Heart right ventricle (tissue), 16 donors: ENCODE measurements around the gene KIF4A. TPM values are rescaled to one million over a fixed set of nuclear protein-coding genes. Genes with fewer than 3 reads are reported as not detected.

Experiments used
- ATAC-seq, 8 donors: fragments of 200-7000 bp; cut with Tn5 transposase; one replicate each; pipeline ENCODE4 v1.9.1; 2020; ENCODE audit warnings: mild to moderate bottlenecking in 8 of 8, moderate library complexity in 8 of 8, moderate number of reproducible peaks in 1 of 8
- DNase-seq, 2 donors: peaks; one replicate each; pipeline ENCODE4 v3.0.0-alpha.2; 2020
- H3K27ac ChIP-seq, 10 donors: fragments of 200-600 bp; sonication (generic) in 2 of 10; one replicate each; pipeline versions ENCODE4 v1.5.0 to v1.8.0; 2020 to 2022; ENCODE audit warnings: mild to moderate bottlenecking in 3 of 10
- H3K27me3 ChIP-seq, 7 donors: fragments of 200-600 bp; one replicate each; pipeline ENCODE4 v1.8.0; 2021 to 2022; ENCODE audit warnings: mild to moderate bottlenecking in 2 of 7
- H3K36me3 ChIP-seq, 9 donors: fragments of 200-600 bp; sonication (generic) in 1 of 9; one replicate each; pipeline versions ENCODE4 v1.5.0 to v1.8.0; 2020 to 2022; ENCODE audit warnings: mild to moderate bottlenecking in 2 of 9
- H3K4me1 ChIP-seq, 9 donors: fragments of 200-600 bp; sonication (generic) in 1 of 9; one replicate each; pipeline versions ENCODE4 v1.5.0 to v1.8.0; 2020 to 2022; ENCODE audit warnings: mild to moderate bottlenecking in 4 of 9
- H3K4me3 ChIP-seq, 10 donors: fragments of 200-600 bp; sonication (generic) in 2 of 10; one replicate each; pipeline versions ENCODE4 v1.5.0 to v1.8.0; 2020 to 2022; ENCODE audit warnings: mild to moderate bottlenecking in 7 of 10, moderate library complexity in 2 of 10
- H3K9me3 ChIP-seq, 11 donors: fragments of 200-600 bp in 10 of 11; sonication (generic) in 2 of 11; one replicate each; pipeline versions ENCODE4 v1.5.0 to v1.8.0; 2013 to 2022; ENCODE audit warnings: mild to moderate bottlenecking in 2 of 11, control low read depth in 1 of 11, moderate library complexity in 1 of 11
- WGBS, 2 donors: extraction: QIAGEN DNeasy Blood & Tissue Kit; methylation state at CpG; one replicate each; pipeline ENCODE4 v1.1.7; 2013; ENCODE audit warnings: inconsistent platforms in 1 of 2; 5-methylcytosine and 5-hydroxymethylcytosine counted together
- intact Hi-C, 10 donors: fragments of 100-400 bp; cut with DNase I; formaldehyde crosslinking; loops; one replicate each; pipeline versions ENCODE4 v1.11.1 to v1.14.2; 2022
- polyA plus RNA-seq, 2 donors: library from polyadenylated mRNA; stranded (reverse); fragments of 200-250 nt; gene quantifications; one replicate each; pipeline ENCODE4 v1.2.3, GENCODE V29; 2013
- total RNA-seq, 10 donors: library from RNA; stranded (reverse); fragmentation: NEBNext Ultra II Directional in 3 of 10; extraction: Animal tissue kit (Norgen Biotek cat#: 25700) in 3 of 10; gene quantifications; one replicate each; pipeline versions ENCODE4 v1.2.1 to v1.2.4, GENCODE V29; 2021 to 2023
- TF ChIP-seq, protein P1 (sequence below), 9 donors: fragments of 200-600 bp; sonication (generic) in 2 of 9; IDR thresholded peaks; one replicate each; pipeline versions ENCODE4 v1.5.0 to v1.8.0; 2021 to 2022; ENCODE audit warnings: antibody characterized with exemption in 9 of 9, mild to moderate bottlenecking in 5 of 9, moderate library complexity in 1 of 9
- donor health status: Arrhythmogenic right ventricular cardiomyopathy.
- donor health status: ischemic (EF 13 %, LVEDD 7.1; RV severe dilation, severe dysfunction).
- donor health status: healthy with polysubstance abuse.
- donor health status: DM: no; HTN: yes; CAD: no.
- donor health status: DM: no; HTN: no; CAD: no.
- donor health status: ischemic (EF 25% LVEDD 6.9; RV normal size, moderate dysfunction).
- donor health status: ischemic (EF 25% LVEDD 5.7; RV mildly dilated, moderate dysfunction).
- donor health status: healthy.
- donor health status: DM: yes; HTN: yes; CAD: no.
- donor health status: Ischemic cardiomyopathy.
- donor health status: ischemic (EF 35%, LVEDD 5.7; RV mildly dilated, moderate dysfunction).
- donor health status: nonischemic (EF 11% LVEDD 7.7; RV severe dilation, severe dysfunction).
- donor health status: DM: yes; HTN: yes; CAD: no.
- donor health status: PGD.
- donor health status: ischemic (EF 29% LVEDD 5.4; RV normal size, mild dysfunction).
- donor health status: nonischemic (EF 23%, LVEDD 6.1; RV moderate dilation, normal function).

KIF4A gene
- total and polyA plus RNA-seq, 12 donors, result 0.07 to 2.8 (median 0.24) TPM; not detected in 4

DNA sequence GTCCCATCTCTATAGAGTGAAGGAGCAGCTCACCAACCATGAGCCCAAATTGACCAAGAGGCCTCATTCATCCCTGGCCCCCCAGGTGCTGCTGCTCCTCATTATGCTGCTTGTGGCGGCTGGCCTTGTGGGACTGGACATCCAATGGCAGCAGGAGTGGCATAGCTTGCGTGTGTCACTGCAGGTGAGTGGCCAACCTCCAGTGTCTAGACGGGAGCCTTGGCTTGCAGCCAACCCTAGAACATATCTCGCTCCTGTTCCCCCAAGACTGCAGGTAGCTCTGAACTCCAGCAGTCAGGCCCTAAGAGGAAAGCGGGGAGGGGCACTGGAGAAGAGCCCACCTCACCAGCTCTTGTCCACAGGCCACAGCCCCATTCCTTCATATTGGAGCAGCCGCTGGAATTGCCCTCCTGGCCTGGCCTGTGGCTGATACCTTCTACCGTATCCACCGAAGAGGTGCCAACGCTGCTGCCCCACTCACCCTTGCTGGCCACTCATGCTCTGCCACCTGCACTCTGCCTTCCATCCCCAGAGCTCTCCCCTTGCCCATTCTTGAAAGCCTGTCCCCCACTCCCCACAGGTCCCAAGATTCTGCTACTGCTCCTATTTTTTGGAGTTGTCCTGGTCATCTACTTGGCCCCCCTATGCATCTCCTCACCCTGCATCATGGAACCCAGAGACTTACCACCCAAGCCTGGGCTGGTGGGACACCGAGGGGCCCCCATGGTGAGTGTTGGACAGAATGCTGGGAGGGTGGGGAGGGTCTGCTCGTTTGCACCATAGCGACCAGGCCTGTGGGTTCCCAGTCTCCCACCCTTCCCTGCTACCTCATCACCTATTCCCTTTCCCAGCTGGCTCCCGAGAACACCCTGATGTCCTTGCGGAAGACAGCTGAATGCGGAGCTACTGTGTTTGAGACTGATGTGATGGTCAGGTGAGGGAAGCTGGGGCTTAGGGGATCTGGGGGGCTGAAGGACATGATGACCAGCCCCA lies 136.7 kb downstream of the KIF4A start:
- Histone ChIP-seq H3K27me3 (peaks cover 0 to 26% (median 0%) of the 10 kb centered on the region in 7 donors), H3K36me3 (no peaks in the 10 kb centered on the region), H3K9me3 (no peaks in the 10 kb centered on the region), H3K4me3 (no peak overlapping the region), H3K27ac (no peak overlapping the region), H3K4me1 (no peaks in the 10 kb centered on the region)
- ATAC-seq (no peak), DNase-seq (no peak)
- intact Hi-C loops, result loop anchor here in 1 of 10 donors (10.0 kb wide), 1 partner anchor 232 kb away; no protein-coding TSS in a partner anchor
- WGBS, 2 donors, result 87 to 92% methylated on average over 11 to 15 of the region's 15 CpGs
- TF ChIP-seq, protein P1, sequence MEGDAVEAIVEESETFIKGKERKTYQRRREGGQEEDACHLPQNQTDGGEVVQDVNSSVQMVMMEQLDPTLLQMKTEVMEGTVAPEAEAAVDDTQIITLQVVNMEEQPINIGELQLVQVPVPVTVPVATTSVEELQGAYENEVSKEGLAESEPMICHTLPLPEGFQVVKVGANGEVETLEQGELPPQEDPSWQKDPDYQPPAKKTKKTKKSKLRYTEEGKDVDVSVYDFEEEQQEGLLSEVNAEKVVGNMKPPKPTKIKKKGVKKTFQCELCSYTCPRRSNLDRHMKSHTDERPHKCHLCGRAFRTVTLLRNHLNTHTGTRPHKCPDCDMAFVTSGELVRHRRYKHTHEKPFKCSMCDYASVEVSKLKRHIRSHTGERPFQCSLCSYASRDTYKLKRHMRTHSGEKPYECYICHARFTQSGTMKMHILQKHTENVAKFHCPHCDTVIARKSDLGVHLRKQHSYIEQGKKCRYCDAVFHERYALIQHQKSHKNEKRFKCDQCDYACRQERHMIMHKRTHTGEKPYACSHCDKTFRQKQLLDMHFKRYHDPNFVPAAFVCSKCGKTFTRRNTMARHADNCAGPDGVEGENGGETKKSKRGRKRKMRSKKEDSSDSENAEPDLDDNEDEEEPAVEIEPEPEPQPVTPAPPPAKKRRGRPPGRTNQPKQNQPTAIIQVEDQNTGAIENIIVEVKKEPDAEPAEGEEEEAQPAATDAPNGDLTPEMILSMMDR (IDR thresholded peaks at IDR 0.05), result no peak

DNA sequence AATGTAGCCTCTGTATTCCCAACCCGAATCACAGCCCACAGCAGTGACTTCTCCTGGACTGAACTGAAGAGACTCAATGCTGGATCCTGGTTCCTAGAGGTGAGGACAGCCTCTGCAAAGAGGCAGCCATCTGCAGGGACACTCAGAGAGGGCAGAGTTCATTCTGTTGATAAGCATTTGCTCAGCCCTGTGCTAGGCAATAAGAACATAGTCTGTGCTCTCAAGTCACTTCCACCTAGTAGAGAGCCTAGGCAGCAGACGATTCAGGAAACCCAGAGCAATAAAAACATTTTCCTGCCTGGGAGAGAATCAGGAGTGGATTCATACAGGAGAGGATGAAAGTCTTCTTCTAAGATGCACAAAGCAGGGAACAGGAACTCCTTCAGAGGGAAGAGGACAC lies 137.5 kb downstream of the KIF4A start:
- DNase-seq (no peak), ATAC-seq (no peak)
- intact Hi-C loops, result loop anchor here in 1 of 10 donors (10.0 kb wide), 1 partner anchor 233 kb away; no protein-coding TSS in a partner anchor
- TF ChIP-seq, protein P1 (IDR thresholded peaks at IDR 0.05), result no peak
- Histone ChIP-seq H3K4me1 (no peaks in the 10 kb centered on the region), H3K9me3 (no peaks in the 10 kb centered on the region), H3K4me3 (no peak overlapping the region), H3K27ac (no peak overlapping the region), H3K36me3 (no peaks in the 10 kb centered on the region), H3K27me3 (peaks cover 0 to 26% (median 0%) of the 10 kb centered on the region in 7 donors)
- 66 to 74% methylated on average over 2 of the region's 2 CpGs for WGBS, 2 donors

DNA sequence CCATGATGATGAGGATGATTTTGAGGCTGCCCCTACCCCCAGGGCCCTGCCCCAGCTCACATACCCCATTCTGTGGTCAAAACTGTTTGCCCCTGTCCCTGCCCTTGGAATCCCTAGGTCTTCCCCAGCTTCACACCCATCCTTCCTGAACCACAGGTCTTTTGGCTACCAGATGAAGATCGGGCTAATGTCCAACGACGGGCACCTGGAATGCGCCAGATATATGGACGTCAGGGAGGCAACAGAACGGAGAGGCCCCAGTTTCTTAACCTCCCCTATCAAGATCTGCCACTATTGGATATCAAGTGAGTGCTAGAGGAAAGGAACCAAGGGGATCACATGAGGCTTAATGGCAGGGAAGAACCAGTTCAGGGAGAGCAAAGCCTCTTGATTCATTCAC lies 139.9 kb downstream of the KIF4A start:
- intact Hi-C loops, result loop anchor here in 1 of 10 donors (10.0 kb wide), 1 partner anchor 235 kb away; no protein-coding TSS in a partner anchor
- WGBS, 2 donors, result 87% methylated on average over 6 of the region's 6 CpGs
- no peak overlapping the region for H3K27ac ChIP-seq
- TF ChIP-seq, protein P1 (IDR thresholded peaks at IDR 0.05), result no peak
- H3K36me3 ChIP-seq, result no peaks in the 10 kb centered on the region
- H3K27me3 ChIP-seq, result peaks cover 0 to 14% (median 0%) of the 10 kb centered on the region in 7 donors
- no peak overlapping the region for H3K4me3 ChIP-seq
- DNase-seq (no peak), ATAC-seq (no peak)
- peaks cover 0 to 6% (median 0%) of the 10 kb centered on the region in 9 donors for H3K4me1 ChIP-seq
- no peaks in the 10 kb centered on the region for H3K9me3 ChIP-seq
